AG09309 (cell line): ENCODE data around the gene TBC1D3E.
"Not testable (repeated sequence)": the region's sequence is repeated elsewhere in the genome, so short reads cannot be mapped to it uniquely, and the experiment has no call there.

Experiments used
- DNase-seq: peaks from one replicate; pipeline ENCODE4 v3.0.0-alpha.2; 2010; ENCODE audit warnings: low read depth
- H3K4me3 ChIP-seq: 2 replicates; pipeline ENCODE4 v1.5.1; 2011; ENCODE audit warnings: mild to moderate bottlenecking, low read depth, low read length, moderate library complexity; ENCODE audit not compliant: control insufficient read depth

The TBC1D3E gene

GRCh38 chr17:38127651-38128050, at the start of gene TBC1D3E:
Gene TBC1D3E (plus strand): TSS chr17:38127951. CDS start chr17:38129496, 1,545 bp downstream.
- H3K4me3 ChIP-seq, DNase-seq: not testable (repeated sequence)

GRCh38 chr17:38087344-38087743, 40.4 kb upstream of the TBC1D3E start:
- H3K4me3 ChIP-seq, DNase-seq: not testable (repeated sequence)

- not testable (repeated sequence) for H3K4me3 ChIP-seq, DNase-seq
These were observed 39.6 kb upstream of the TBC1D3E start for GRCh38 chr17:38088120-38088519.

- not testable (repeated sequence) for H3K4me3 ChIP-seq, DNase-seq
These were observed 33.6 kb upstream of the TBC1D3E start for GRCh38 chr17:38094059-38094694.

GRCh38 chr17:38099262-38099661, 28.5 kb upstream of the TBC1D3E start:
- not testable (repeated sequence) for H3K4me3 ChIP-seq, DNase-seq

GRCh38 chr17:38119829-38120228, 7.9 kb upstream of the TBC1D3E start:
- H3K4me3 ChIP-seq, DNase-seq: not testable (repeated sequence)

GRCh38 chr17:38134860-38135259, 7.1 kb downstream of the TBC1D3E start:
- not testable (repeated sequence) for DNase-seq, H3K4me3 ChIP-seq
